GM23338 (cell line): ENCODE measurements around the gene CACHD1. TPM values are rescaled to one million over a fixed set of nuclear protein-coding genes. Genes with fewer than 3 reads are reported as not detected.

Experiments used
- ATAC-seq: fragments of 200-7000 bp; cut with Tn5 transposase; 3 replicates; pipeline ENCODE4 v1.9.1; 2020
- DNase-seq: peaks from one replicate; pipeline ENCODE4 v3.0.0-alpha.2; 2015; ENCODE audit warnings: low spot score
- H2AFZ ChIP-seq: fragments of 200-600 bp; sonication (generic); 2 replicates; pipeline ENCODE4 v1.8.0; 2016; ENCODE audit warnings: antibody characterized with exemption, mild to moderate bottlenecking, moderate library complexity
- H3F3A ChIP-seq: fragments of 200-600 bp; sonication (generic); replicated peaks from 2 replicates; pipeline ENCODE4 v1.8.0; 2017; ENCODE audit warnings: antibody characterized with exemption, mixed run types, low read depth
- H3K27ac ChIP-seq: fragments of 200-600 bp; sonication (generic); 2 replicates; pipeline ENCODE4 v1.6.1; 2016; ENCODE audit warnings: low read depth
- H3K27me3 ChIP-seq: fragments of 200-600 bp; sonication (generic); 2 replicates; pipeline ENCODE4 v1.8.0; 2016; ENCODE audit warnings: mild to moderate bottlenecking, mixed run types, moderate library complexity; ENCODE audit not compliant: insufficient read depth
- H3K36me3 ChIP-seq: fragments of 200-600 bp; sonication (generic); 2 replicates; pipeline ENCODE4 v1.8.0; 2016; ENCODE audit warnings: mild to moderate bottlenecking; ENCODE audit not compliant: insufficient read depth
- H3K4me1 ChIP-seq: fragments of 200-600 bp; sonication (generic); 2 replicates; pipeline ENCODE4 v1.8.0; 2016; ENCODE audit warnings: mild to moderate bottlenecking, moderate library complexity; ENCODE audit not compliant: insufficient read depth
- H3K4me2 ChIP-seq: fragments of 200-600 bp; sonication (generic); 2 replicates; pipeline ENCODE4 v1.7.1; 2017; ENCODE audit warnings: mixed run types
- H3K4me3 ChIP-seq: fragments of 200-600 bp; sonication (generic); 2 replicates; pipeline ENCODE4 v1.6.1; 2016; ENCODE audit warnings: mixed run types
- H3K79me2 ChIP-seq: fragments of 200-600 bp; sonication (generic); replicated peaks from 2 replicates; pipeline ENCODE4 v1.8.0; 2017; ENCODE audit warnings: mild to moderate bottlenecking; ENCODE audit not compliant: insufficient read depth
- H3K9me2 ChIP-seq: fragments of 200-600 bp; sonication (generic); 2 replicates; pipeline ENCODE4 v1.8.0; 2017; ENCODE audit not compliant: insufficient read depth
- H4K20me1 ChIP-seq: fragments of 200-600 bp; sonication (generic); replicated peaks from 2 replicates; pipeline ENCODE4 v1.8.0; 2017; ENCODE audit warnings: mild to moderate bottlenecking; ENCODE audit not compliant: insufficient read depth
- H3K27ac Mint-ChIP-seq: 2 replicates; pipeline ENCODE4 v1.8.0; 2020; ENCODE audit warnings: inconsistent platforms, mild to moderate bottlenecking, moderate library complexity, mixed read lengths
- H3K27me3 Mint-ChIP-seq: 3 replicates; pipeline ENCODE4 v1.8.0; 2022; ENCODE audit warnings: low read depth, mild to moderate bottlenecking, moderate library complexity, mixed read lengths, inconsistent platforms; ENCODE audit not compliant: insufficient read depth, poor library complexity
- H3K36me3 Mint-ChIP-seq: 3 replicates; pipeline ENCODE4 v1.8.0; 2021; ENCODE audit warnings: low read depth, mild to moderate bottlenecking, inconsistent platforms, moderate library complexity, mixed read lengths
- H3K4me1 Mint-ChIP-seq: 3 replicates; pipeline ENCODE4 v1.8.0; 2020; ENCODE audit warnings: mild to moderate bottlenecking, inconsistent platforms, mixed read lengths
- H3K4me3 Mint-ChIP-seq: 3 replicates; pipeline ENCODE4 v1.8.0; 2021; ENCODE audit warnings: moderate library complexity, mild to moderate bottlenecking, inconsistent platforms, mixed read lengths
- H3K9me3 Mint-ChIP-seq: 3 replicates; pipeline ENCODE4 v1.8.0; 2020; ENCODE audit warnings: moderate library complexity, mild to moderate bottlenecking, inconsistent platforms, mixed read lengths
- EZH2 ChIP-seq: fragments of 200-600 bp; sonication (generic); IDR thresholded peaks from one replicate; pipeline ENCODE4 v1.8.0; 2017; ENCODE audit warnings: antibody characterized with exemption, mild to moderate bottlenecking, low read depth; ENCODE audit not compliant: unreplicated experiment
- JUNB ChIP-seq: IDR thresholded peaks from one replicate; pipeline ENCODE4 v1.6.1; 2016; ENCODE audit warnings: antibody characterized with exemption; ENCODE audit not compliant: unreplicated experiment
- POLR2AphosphoS5 ChIP-seq: IDR thresholded peaks from 2 replicates; pipeline ENCODE4 v1.6.1; 2016; ENCODE audit warnings: antibody characterized with exemption, low read depth
- STAT1 ChIP-seq: IDR thresholded peaks from one replicate; pipeline ENCODE4 v1.6.1; 2016; ENCODE audit warnings: antibody characterized with exemption; ENCODE audit not compliant: unreplicated experiment
- ZNF462 ChIP-seq: fragments of 250-450 bp; sonication (Bioruptor Pico); IDR thresholded peaks from 2 replicates; pipeline ENCODE4 v1.5.0; 2020; ENCODE audit warnings: mild to moderate bottlenecking, moderate library complexity
- polyA plus RNA-seq: library from polyadenylated mRNA; unstranded; fragments of >200 nt; fragmentation: Nextera tagmentation; extraction: Ambion mirVana; gene quantifications from 2 replicates; pipeline ENCODE4 v1.2.1, GENCODE V29; 2016
- total RNA-seq: library from RNA; depleted of rRNA; stranded (reverse); fragments of >200 nt; shearing (Covaris generic); gene quantifications from 2 replicates; pipeline ENCODE4 v1.2.3, GENCODE V29; 2014
- TF ChIP-seq, protein P1 (sequence below), 2 experiments: fragments of 200-600 bp in 1 of 2; sonication (generic) in 1 of 2; conservative IDR thresholded peaks; 2 replicates each; pipeline versions ENCODE4 v1.5.1 to v1.6.1; 2016 to 2017; ENCODE audit warnings: antibody characterized with exemption in 2 of 2, low read depth in 2 of 2, mild to moderate bottlenecking in 2 of 2, moderate library complexity in 1 of 2

Gene CACHD1
- total and polyA plus RNA-seq, 2 experiments from 2014 or later: 12.6 to 43.7 TPM

DNA sequence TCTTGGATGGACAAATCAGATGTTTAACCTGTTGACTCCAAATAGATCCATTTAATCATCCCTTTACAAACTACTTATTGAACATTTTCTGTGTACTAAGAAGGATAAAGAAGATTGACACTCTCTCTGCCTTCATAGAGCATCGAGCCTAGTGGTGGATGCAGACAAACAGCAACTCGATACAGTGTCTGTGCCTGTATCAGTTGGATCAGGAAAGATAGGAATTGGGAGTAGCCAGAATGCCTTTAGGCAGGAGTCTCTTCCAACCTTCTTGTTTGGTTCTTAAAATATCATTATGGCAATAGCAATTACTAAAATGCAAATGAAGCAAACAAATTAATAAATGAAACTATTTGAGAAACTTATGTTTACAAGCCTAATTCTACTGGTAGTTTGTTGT is 185.9 kb downstream of the CACHD1 start:
- Mint-ChIP-seq H3K36me3 (peaks cover 72% of the 10 kb centered on the region), H3K4me1 (peaks cover 8% of the 10 kb centered on the region), H3K9me3 (no peaks in the 10 kb centered on the region), H3K27me3 (no peaks in the 10 kb centered on the region), H3K4me3 (no peak overlapping the region), H3K27ac (no peak overlapping the region)
- no peaks in the 10 kb centered on the region for H3K9me2 ChIP-seq
- H2AFZ ChIP-seq: no peak overlapping the region
- ATAC-seq (no peak), DNase-seq (no peak)
- H3K27me3 ChIP-seq: no peaks in the 10 kb centered on the region
- TF ChIP-seq, protein P1, sequence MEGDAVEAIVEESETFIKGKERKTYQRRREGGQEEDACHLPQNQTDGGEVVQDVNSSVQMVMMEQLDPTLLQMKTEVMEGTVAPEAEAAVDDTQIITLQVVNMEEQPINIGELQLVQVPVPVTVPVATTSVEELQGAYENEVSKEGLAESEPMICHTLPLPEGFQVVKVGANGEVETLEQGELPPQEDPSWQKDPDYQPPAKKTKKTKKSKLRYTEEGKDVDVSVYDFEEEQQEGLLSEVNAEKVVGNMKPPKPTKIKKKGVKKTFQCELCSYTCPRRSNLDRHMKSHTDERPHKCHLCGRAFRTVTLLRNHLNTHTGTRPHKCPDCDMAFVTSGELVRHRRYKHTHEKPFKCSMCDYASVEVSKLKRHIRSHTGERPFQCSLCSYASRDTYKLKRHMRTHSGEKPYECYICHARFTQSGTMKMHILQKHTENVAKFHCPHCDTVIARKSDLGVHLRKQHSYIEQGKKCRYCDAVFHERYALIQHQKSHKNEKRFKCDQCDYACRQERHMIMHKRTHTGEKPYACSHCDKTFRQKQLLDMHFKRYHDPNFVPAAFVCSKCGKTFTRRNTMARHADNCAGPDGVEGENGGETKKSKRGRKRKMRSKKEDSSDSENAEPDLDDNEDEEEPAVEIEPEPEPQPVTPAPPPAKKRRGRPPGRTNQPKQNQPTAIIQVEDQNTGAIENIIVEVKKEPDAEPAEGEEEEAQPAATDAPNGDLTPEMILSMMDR (conservative IDR thresholded peaks at IDR 0.05; ENCODE audit: low read depth in 2 of 2): no peak
- TF ChIP-seq POLR2AphosphoS5 (no peak), STAT1 (no peak), EZH2 (no peak), ZNF462 (CRISPR knock-in tag) (no peak), JUNB (no peak)
- H3K4me3 ChIP-seq: no peak overlapping the region
- peaks cover 9% of the 10 kb centered on the region for H3K4me1 ChIP-seq
- H4K20me1 ChIP-seq: no peaks in the 10 kb centered on the region
- no peak overlapping the region for H3K27ac ChIP-seq
- H3F3A ChIP-seq: no peaks in the 10 kb centered on the region
- no peaks in the 10 kb centered on the region for H3K79me2 ChIP-seq
- peaks cover 36% of the 10 kb centered on the region; the same call in 1 of the 2 replicates for H3K36me3 ChIP-seq
- H3K4me2 ChIP-seq: no peak overlapping the region
